GOT3 (cell line): Measurements from ENCODE around the gene STK24.
A peak's percentile ranks its signal among the peaks of the same experiment; 100 is the strongest.

Experiments used
- DNase-seq: peaks from one replicate; lab custom pipeline; 2025; ENCODE audit warnings: mixed read lengths; lab: John Stamatoyannopoulos, UW

STK24 gene

GRCh38 chr13:98490195-98490836, 86.6 kb downstream of the STK24 start:
- DNase-seq: no peak

GRCh38 chr13:98489446-98490194, 87.3 kb downstream of the STK24 start:
- DNase-seq: no peak

- no peak for DNase-seq
These were observed 88.2 kb downstream of the STK24 start for GRCh38 chr13:98488736-98489135.

- DNase-seq: no peak
These were observed 89.4 kb downstream of the STK24 start for GRCh38 chr13:98487522-98487921.

GRCh38 chr13:98487016-98487415, 89.9 kb downstream of the STK24 start:
- DNase-seq: no peak

- no peak for DNase-seq
These were observed 90.5 kb downstream of the STK24 start for GRCh38 chr13:98486412-98486811.

- no peak for DNase-seq
These were observed 91.3 kb downstream of the STK24 start for GRCh38 chr13:98485561-98485960.

- peak; percentile 49 for DNase-seq
These were observed 92.4 kb downstream of the STK24 start for GRCh38 chr13:98484289-98485219.

- DNase-seq: no peak
These were observed 93.2 kb downstream of the STK24 start for GRCh38 chr13:98483601-98484288.

GRCh38 chr13:98482476-98483444, 94.1 kb downstream of the STK24 start:
- no peak for DNase-seq

- DNase-seq: no peak
These were observed 95.7 kb downstream of the STK24 start for GRCh38 chr13:98480915-98481877.

- no peak for DNase-seq
These were observed 97.4 kb downstream of the STK24 start for GRCh38 chr13:98479496-98480003.

GRCh38 chr13:98478189-98479129, 98.4 kb downstream of the STK24 start:
- DNase-seq: no peak

- DNase-seq: no peak
These were observed 100.4 kb downstream of the STK24 start for GRCh38 chr13:98476538-98476966.

GRCh38 chr13:98476106-98476505, 100.8 kb downstream of the STK24 start:
- no peak for DNase-seq

GRCh38 chr13:98475522-98475921, 101.4 kb downstream of the STK24 start:
- no peak for DNase-seq

GRCh38 chr13:98474761-98475160, 102.1 kb downstream of the STK24 start:
- no peak for DNase-seq

GRCh38 chr13:98474292-98474691, 102.6 kb downstream of the STK24 start:
- no peak for DNase-seq
